AG04450 (cell line): Measurements from ENCODE around the gene EPB41L4B. TPM values are rescaled to one million over a fixed set of nuclear protein-coding genes. Genes with fewer than 3 reads are reported as not detected.

Experiments used
- CTCF ChIA-PET: fragments of 300-600, 350-600 bp; formaldehyde crosslinking; extraction: SDS; loops from one replicate; lab custom pipeline; 2022; ENCODE audit warnings: antibody characterized with exemption, inconsistent platforms; lab: Charles Lee
- POLR2A ChIA-PET: fragments of 350-600 bp; formaldehyde crosslinking; extraction: SDS; loops from one replicate; lab custom pipeline; 2021; ENCODE audit warnings: antibody characterized with exemption, inconsistent platforms; lab: Yijun Ruan, JAX
- DNase-seq: peaks from one replicate; pipeline ENCODE4 v3.0.0-alpha.2; 2011; ENCODE audit warnings: low read depth, low spot score
- H3K27ac ChIP-seq: one replicate; pipeline ENCODE4 v1.5.1; 2012; ENCODE audit warnings: low read depth, low read length, control low read depth
- H3K27me3 ChIP-seq: one replicate; pipeline ENCODE4 v1.6.0; 2012; ENCODE audit warnings: low read length; ENCODE audit not compliant: control insufficient read depth, insufficient read depth
- H3K4me3 ChIP-seq: 2 replicates; pipeline ENCODE4 v1.5.1; 2011; ENCODE audit warnings: mild to moderate bottlenecking, low read depth, low read length, control low read depth
- H3K9me3 ChIP-seq: 2 replicates; pipeline ENCODE4 v1.5.1; 2012; ENCODE audit warnings: low read length; ENCODE audit not compliant: control insufficient read depth, insufficient read depth
- CTCF ChIP-seq: IDR thresholded peaks from 2 replicates; pipeline ENCODE4 v1.5.1; 2011; ENCODE audit warnings: low read depth, low read length, control low read depth, inconsistent platforms
- polyA plus RNA-seq: library from polyadenylated mRNA; depleted of rRNA; stranded (reverse); fragments of >200 nt; gene quantifications from 2 replicates; pipeline ENCODE4 v1.2.3, GENCODE V29; 2011

The EPB41L4B gene
- polyA plus RNA-seq, 1 experiment, result 1.5 TPM

GRCh38 chr9:109182550-109182939, 138.3 kb downstream of the EPB41L4B start:
- Histone ChIP-seq H3K27me3 (peaks cover 10% of the 10 kb centered on the region), H3K4me3 (no peak overlapping the region), H3K27ac (no peak overlapping the region), H3K9me3 (no peaks in the 10 kb centered on the region)
- DNase-seq, result no peak
- TF ChIP-seq CTCF, result no peak
- ChIA-PET POLR2A (no interaction called here), CTCF (interaction anchor here (0.6 to 1.9 kb wide), 11 partner anchors 8 to 139 kb away, joined by 3 to 11 read pairs (median 4); no protein-coding TSS in a partner anchor)

GRCh38 chr9:109181284-109181683, 139.6 kb downstream of the EPB41L4B start:
- no peak for DNase-seq
- POLR2A ChIA-PET, result no interaction called here
- Histone ChIP-seq H3K9me3 (no peaks in the 10 kb centered on the region), H3K27me3 (peaks cover 6% of the 10 kb centered on the region), H3K27ac (no peak overlapping the region), H3K4me3 (no peak overlapping the region)
- no peak for TF ChIP-seq CTCF
- CTCF ChIA-PET, result interaction anchor here (0.5 to 0.6 kb wide), 2 partner anchors 140 to 214 kb away, joined by 3 to 4 read pairs; no protein-coding TSS in a partner anchor

- no peak for TF ChIP-seq CTCF
- ChIA-PET POLR2A (no interaction called here), CTCF (interaction anchor here (1.3 kb wide), 1 partner anchor 142 kb away, joined by 3 read pairs; no protein-coding TSS in a partner anchor)
- Histone ChIP-seq H3K27ac (no peak overlapping the region), H3K4me3 (no peak overlapping the region), H3K9me3 (no peaks in the 10 kb centered on the region), H3K27me3 (peaks cover 6% of the 10 kb centered on the region)
- DNase-seq, result no peak
Measured at GRCh38 chr9:109179801-109180523, 140.9 kb downstream of the EPB41L4B start.

- Histone ChIP-seq H3K27ac (no peak overlapping the region), H3K27me3 (peaks cover 6% of the 10 kb centered on the region), H3K9me3 (no peaks in the 10 kb centered on the region), H3K4me3 (no peak overlapping the region)
- no peak for TF ChIP-seq CTCF
- no peak for DNase-seq
- ChIA-PET CTCF (no interaction called here), POLR2A (no interaction called here)
Measured at GRCh38 chr9:109176963-109177362, 143.9 kb downstream of the EPB41L4B start.

- H3K27ac ChIP-seq, result no peak overlapping the region
- POLR2A ChIA-PET, result no interaction called here
- no peak for DNase-seq
- H3K4me3 ChIP-seq, result no peak overlapping the region
- CTCF ChIA-PET, result no interaction called here
- TF ChIP-seq CTCF, result no peak
- no peaks in the 10 kb centered on the region for H3K9me3 ChIP-seq
- peaks cover 6% of the 10 kb centered on the region for H3K27me3 ChIP-seq
Measured at GRCh38 chr9:109176386-109176785, 144.5 kb downstream of the EPB41L4B start.
